OCI-LY7 (cell line): ENCODE results near the gene HTR1E.
"Not testable (repeated sequence)": the region's sequence is repeated elsewhere in the genome, so short reads cannot be mapped to it uniquely, and the experiment has no call there.

Source experiments
- CTCF ChIP-seq: fragments of 200-600 bp; sonication (generic); conservative IDR thresholded peaks from 2 replicates; pipeline ENCODE4 v1.5.1; 2014; ENCODE audit warnings: mild to moderate bottlenecking, antibody characterized with exemption, low read length, moderate library complexity, mixed read lengths
- EZH2phosphoT487 ChIP-seq: fragments of 200-600 bp; sonication (generic); IDR thresholded peaks from 2 replicates; pipeline ENCODE4 v1.6.1; 2018; ENCODE audit warnings: low read depth, borderline replicate concordance, mild to moderate bottlenecking, mixed run types, antibody characterized with exemption, low read length, moderate library complexity, mixed read lengths

GRCh38 chr6:86927859-86928258, 9.5 kb upstream of the HTR1E start:
- not testable (repeated sequence) for TF ChIP-seq EZH2phosphoT487, CTCF
